ENCODE measurements around the gene LRP1-AS.

Gene LRP1-AS

DNA sequence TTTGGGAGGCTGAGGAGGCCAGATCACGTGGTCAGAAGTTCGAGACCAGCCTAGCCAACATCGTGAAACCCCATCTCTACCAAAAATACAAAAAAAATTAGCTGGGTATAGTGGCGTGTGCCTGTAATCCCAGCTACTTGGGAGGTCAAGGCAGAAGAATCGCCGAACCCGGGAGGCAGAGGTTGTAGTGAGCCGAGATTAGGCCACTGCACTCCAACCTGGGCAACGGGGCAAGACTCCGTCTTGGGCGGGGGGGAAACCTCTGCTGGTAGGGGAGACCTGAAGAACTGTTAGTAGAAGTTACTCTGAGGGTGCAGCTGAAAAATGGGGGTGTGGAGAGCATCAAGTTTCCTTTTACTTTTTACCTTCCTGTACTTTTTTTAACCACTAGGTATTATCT, 21.4 kb downstream of the LRP1-AS start:
- in situ Hi-C loops (cut with HindIII; ENCODE audit: low sequenced_read_pairs) = loop anchor here (10.0 kb wide), 1 partner anchor 61 kb away; no protein-coding TSS in a partner anchor

DNA sequence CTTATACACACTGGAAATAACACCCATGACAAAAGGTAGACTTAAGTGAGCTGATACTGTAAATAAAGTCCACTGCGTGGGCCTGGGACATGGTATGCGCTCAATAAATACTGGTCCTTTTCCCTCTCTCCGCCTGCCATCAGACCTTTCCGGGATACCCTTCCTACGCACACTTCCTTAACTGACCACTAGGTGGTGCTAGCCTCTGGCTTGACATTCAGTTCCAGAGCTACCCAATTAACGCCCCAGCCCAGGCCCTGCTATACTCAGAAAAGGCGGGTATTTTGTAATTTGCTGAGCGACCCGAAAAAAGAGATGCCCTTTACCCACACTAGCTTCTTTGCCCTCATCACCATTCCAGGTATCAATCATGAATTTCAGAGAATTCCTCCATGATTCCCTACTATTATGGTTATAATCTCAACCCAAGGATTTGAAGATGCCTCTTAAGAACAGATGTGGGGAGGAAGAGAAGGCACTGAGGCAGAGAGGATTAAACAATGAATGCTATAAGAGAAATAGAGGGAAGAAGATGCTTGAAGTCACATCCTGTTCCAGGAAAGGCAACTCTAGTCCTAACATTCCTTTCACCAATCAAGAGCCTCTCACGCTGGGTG, 23.1 kb downstream of the LRP1-AS start:
- in situ Hi-C loops (cut with HindIII; ENCODE audit: low sequenced_read_pairs) = loop anchor here (5.0 to 10.0 kb wide), 2 partner anchors 48 to 60 kb away; no protein-coding TSS in a partner anchor

- in situ Hi-C loops (cut with HindIII; ENCODE audit: low sequenced_read_pairs) = loop anchor here (5.0 to 10.0 kb wide), 2 partner anchors 48 to 59 kb away; no protein-coding TSS in a partner anchor
These were observed 23.6 kb downstream of the LRP1-AS start for GRCh38 chr12:57123813-57124212.

GRCh38 chr12:57120718-57121117, 26.7 kb downstream of the LRP1-AS start:
- in situ Hi-C loops (cut with HindIII; ENCODE audit: low sequenced_read_pairs) = loop anchor here (5.0 to 10.0 kb wide), 2 partner anchors 52 to 56 kb away; no protein-coding TSS in a partner anchor

- in situ Hi-C loops (cut with HindIII; ENCODE audit: low sequenced_read_pairs) = loop anchor here (5.0 to 10.0 kb wide), 2 partner anchors 53 to 55 kb away; no protein-coding TSS in a partner anchor
These were observed 27.9 kb downstream of the LRP1-AS start for GRCh38 chr12:57119294-57120085.

GRCh38 chr12:57118711-57119271, 28.6 kb downstream of the LRP1-AS start:
- in situ Hi-C loops (cut with HindIII; ENCODE audit: low sequenced_read_pairs) = no loop called here

GRCh38 chr12:57116580-57117281, 30.7 kb downstream of the LRP1-AS start:
- in situ Hi-C loops (cut with HindIII; ENCODE audit: low sequenced_read_pairs) = no loop called here

DNA sequence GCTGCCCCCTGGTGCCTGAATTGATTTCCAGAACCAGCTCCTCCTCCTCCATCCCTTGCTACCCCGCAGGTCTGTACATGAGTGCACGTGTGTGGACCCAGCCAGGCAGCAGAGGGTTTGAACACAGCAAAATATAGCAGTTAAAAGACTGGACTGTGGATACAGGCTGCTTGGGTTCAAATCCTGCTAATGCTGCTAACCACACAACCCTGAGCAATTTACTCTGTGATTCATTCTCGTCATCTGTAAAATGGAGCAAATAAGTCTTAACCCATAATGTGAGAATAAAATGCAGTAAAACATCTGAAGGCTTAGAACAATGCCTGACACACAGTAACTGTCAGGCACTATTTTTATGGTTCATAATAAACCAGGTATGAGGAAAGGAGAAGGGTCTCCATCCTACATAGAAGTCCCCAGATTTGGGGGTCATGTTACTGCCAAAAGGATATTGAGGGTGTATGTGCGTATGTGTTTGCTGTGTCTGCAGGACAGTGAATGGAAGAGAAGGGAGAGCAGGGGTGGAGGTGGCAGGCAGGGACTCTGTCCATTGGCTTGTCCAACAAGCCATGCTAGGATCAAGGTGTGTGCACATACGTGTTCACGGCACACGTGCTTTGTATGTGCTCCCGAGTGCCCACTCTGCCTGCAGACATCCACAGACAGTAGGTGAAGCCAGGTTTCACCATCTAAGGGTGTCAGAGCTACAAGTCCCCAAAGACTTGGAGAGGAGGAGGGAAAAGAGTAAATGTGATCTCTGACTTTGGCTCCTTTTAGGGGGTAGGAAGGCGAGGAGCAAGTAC, 34.7 kb downstream of the LRP1-AS start:
- in situ Hi-C loops (cut with HindIII; ENCODE audit: low sequenced_read_pairs) = no loop called here

DNA sequence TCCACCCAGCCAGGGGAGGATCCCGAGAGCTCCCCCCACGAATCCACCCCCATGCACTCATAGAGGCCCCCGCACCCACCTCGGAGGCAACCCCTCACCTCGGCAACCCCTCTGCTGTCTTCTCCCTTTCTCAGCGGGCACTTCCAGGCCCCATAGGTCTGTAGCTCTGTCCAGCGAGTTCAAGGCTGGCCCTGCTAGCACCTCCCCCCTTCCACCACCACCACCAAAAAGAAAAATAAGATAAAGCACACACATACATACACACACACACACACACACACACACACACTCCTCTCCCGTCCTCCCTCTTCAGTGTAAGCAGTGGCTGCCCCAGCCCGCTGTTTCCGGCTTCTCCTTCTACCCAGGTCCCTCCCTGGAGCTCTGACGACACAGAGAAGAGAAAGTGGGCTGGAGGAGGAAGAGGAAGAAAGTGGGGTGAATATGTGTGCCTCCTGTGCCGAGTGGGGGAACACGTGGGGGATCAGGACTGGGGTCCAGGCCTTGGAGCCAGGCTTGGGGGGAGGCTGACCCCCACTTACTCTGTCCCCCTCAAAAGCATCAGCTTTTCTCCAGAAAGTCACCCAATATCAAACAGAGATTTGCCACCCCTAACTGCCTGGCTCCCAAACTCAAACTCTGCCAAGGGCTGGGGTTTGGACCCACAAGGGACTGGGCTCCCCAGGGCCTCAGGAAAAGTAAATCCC, 36.2 kb downstream of the LRP1-AS start, which contains the start of gene STAT6:
Gene STAT6 (minus strand): TSS at position 332 of the 704 bp plus-strand sequence. CDS start 3,084 bp downstream, outside the sequence.
- in situ Hi-C loops (cut with HindIII; ENCODE audit: low sequenced_read_pairs) = no loop called here

- in situ Hi-C loops (cut with HindIII; ENCODE audit: low sequenced_read_pairs) = no loop called here
These were observed 37.1 kb downstream of the LRP1-AS start for GRCh38 chr12:57110104-57111030.

- in situ Hi-C loops (cut with HindIII; ENCODE audit: low sequenced_read_pairs) = no loop called here
These were observed 38.0 kb downstream of the LRP1-AS start for GRCh38 chr12:57109207-57110103.

DNA sequence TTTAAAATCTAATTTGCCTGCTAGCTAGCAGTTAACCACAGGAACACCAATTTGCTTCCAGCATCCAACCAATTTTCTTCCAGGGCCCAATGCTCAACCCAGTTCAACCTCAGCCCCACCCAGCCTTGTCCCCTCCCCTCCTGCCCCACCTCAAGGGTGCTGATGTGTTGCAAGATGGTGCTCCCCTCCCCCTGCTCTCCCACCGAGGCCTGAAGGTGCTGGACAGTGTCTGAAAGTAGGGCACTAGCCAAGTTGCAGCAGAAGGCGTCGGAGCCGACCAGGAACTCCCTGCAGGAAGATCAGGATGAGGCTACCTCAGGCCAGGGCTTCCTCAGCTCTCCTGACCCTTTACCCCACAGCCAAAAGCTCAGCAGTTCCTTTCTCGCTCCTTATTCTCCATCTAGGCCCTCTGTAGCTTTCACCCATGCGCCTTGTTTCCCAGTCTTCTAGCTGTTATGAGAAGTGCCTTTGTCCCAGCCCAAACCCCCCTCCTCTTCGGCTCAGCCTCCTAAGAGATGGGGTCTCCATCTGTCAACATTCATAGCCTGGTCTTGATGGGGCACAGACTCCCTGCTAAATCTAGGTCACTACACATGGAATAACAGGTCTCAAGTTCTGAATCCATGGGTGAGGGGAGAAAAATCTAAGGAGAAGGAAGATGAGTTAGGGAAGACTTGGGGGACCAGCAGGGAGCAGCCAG, 39.8 kb downstream of the LRP1-AS start:
- in situ Hi-C loops (cut with HindIII; ENCODE audit: low sequenced_read_pairs) = no loop called here

GRCh38 chr12:57106021-57106708, 41.3 kb downstream of the LRP1-AS start:
- in situ Hi-C loops (cut with HindIII; ENCODE audit: low sequenced_read_pairs) = no loop called here

GRCh38 chr12:57105011-57105753, 42.2 kb downstream of the LRP1-AS start:
- in situ Hi-C loops (cut with HindIII; ENCODE audit: low sequenced_read_pairs) = no loop called here

GRCh38 chr12:57104292-57104910, 43.0 kb downstream of the LRP1-AS start:
- in situ Hi-C loops (cut with HindIII; ENCODE audit: low sequenced_read_pairs) = no loop called here

Measured in DLD1 (cell line).